Tibial artery (tissue), 4 donors: ENCODE results near the gene LTV1.

Experiments
- DNase-seq, 2 donors: peaks; one replicate each; pipeline ENCODE4 v3.0.0-alpha.2; 2019
- H3K27ac ChIP-seq, 2 donors: fragments of 200-600 bp; sonication (generic) in 1 of 2; 1 replicate in 1 of 2; 2 replicates in 1 of 2; pipeline ENCODE4 v1.5.1; 2018 to 2019; ENCODE audit warnings: mild to moderate bottlenecking in 1 of 2
- H3K27me3 ChIP-seq, 2 donors: fragments of 200-600 bp; sonication (generic) in 1 of 2; one replicate each; pipeline versions ENCODE4 v1.5.1 to v1.6.0; 2016 to 2019
- H3K36me3 ChIP-seq, 3 donors: fragments of 200-600 bp; sonication (generic) in 2 of 3; one replicate each; pipeline ENCODE4 v1.5.1; 2016 to 2019; ENCODE audit warnings: mild to moderate bottlenecking in 2 of 3
- H3K4me1 ChIP-seq, 4 donors: fragments of 200-600 bp; sonication (generic) in 2 of 4; 1 replicate in 3 of 4; 2 replicates in 1 of 4; pipeline ENCODE4 v1.5.1; 2016 to 2019
- H3K4me3 ChIP-seq, 2 donors: fragments of 200-600 bp; sonication (generic) in 1 of 2; 1 replicate in 1 of 2; 2 replicates in 1 of 2; pipeline ENCODE4 v1.5.1; 2018 to 2019; ENCODE audit warnings: mild to moderate bottlenecking in 2 of 2
- H3K9me3 ChIP-seq, 3 donors: fragments of 200-600 bp; sonication (generic) in 1 of 3; one replicate each; pipeline ENCODE4 v1.5.1; 2016 to 2019
- intact Hi-C: fragments of 100-400 bp; cut with DNase I; formaldehyde crosslinking; loops from one replicate; pipeline ENCODE4 v1.15.0; 2023; ENCODE audit warnings: low total_unique reads
- TF ChIP-seq, protein P1 (sequence below), 2 experiments: fragments of 200-600 bp in 1 of 2; fragments of 450-650 bp in 1 of 2; IDR thresholded peaks; one replicate each; pipeline ENCODE4 v1.5.1; 2017 to 2019; ENCODE audit warnings: antibody characterized with exemption in 2 of 2, mild to moderate bottlenecking in 1 of 2, moderate library complexity in 1 of 2

Gene LTV1

DNA sequence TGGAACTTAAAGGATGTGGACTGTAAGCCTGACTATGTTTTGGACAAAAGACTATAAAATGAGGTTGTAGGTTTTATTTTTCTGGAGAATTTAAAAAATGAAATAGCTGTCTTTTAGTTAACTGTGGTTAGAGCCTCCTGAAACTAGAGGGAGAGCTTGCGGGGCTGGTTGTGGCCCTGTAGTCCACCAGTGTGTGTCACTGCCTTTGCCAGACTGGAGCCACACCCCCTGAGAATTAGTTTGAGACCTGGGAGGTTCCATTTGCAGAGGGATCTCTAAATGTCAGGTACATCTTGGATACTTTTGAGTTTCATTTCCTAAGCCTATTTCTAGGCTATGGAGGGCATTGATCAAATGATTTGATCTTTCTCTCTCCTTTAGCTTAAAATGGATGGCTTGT lies 42.0 kb downstream of the LTV1 start:
- Histone ChIP-seq H3K27ac (no peak overlapping the region), H3K4me1 (no peaks in the 10 kb centered on the region), H3K4me3 (no peak overlapping the region), H3K27me3 (no peaks in the 10 kb centered on the region), H3K9me3 (peaks cover 0 to 4% (median 0%) of the 10 kb centered on the region in 3 donors), H3K36me3 (no peaks in the 10 kb centered on the region)
- TF ChIP-seq, protein P1, sequence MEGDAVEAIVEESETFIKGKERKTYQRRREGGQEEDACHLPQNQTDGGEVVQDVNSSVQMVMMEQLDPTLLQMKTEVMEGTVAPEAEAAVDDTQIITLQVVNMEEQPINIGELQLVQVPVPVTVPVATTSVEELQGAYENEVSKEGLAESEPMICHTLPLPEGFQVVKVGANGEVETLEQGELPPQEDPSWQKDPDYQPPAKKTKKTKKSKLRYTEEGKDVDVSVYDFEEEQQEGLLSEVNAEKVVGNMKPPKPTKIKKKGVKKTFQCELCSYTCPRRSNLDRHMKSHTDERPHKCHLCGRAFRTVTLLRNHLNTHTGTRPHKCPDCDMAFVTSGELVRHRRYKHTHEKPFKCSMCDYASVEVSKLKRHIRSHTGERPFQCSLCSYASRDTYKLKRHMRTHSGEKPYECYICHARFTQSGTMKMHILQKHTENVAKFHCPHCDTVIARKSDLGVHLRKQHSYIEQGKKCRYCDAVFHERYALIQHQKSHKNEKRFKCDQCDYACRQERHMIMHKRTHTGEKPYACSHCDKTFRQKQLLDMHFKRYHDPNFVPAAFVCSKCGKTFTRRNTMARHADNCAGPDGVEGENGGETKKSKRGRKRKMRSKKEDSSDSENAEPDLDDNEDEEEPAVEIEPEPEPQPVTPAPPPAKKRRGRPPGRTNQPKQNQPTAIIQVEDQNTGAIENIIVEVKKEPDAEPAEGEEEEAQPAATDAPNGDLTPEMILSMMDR (IDR thresholded peaks at IDR 0.05), result no peak
- intact Hi-C loops, result no loop called here
- DNase-seq, result no peak

DNA sequence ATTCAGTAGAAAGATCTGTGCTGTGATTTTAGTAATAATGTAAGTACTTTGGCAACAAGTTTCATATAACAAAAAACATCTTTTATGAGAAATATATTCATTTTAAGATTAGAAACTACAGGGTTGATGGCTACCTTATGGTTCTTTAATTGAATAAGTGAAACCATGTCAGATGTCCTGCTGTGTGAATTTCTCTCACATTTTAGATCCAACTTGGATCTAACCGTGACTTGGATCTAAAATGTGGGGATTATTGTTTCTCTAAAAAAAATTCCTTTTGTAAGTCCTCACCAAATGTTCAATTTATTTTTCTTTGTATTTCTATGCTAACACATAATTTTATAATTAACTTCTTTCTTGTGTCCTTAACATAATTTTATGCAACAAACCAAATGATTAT lies 51.5 kb downstream of the LTV1 start:
- H3K9me3 ChIP-seq, result no peaks in the 10 kb centered on the region
- no peak overlapping the region for H3K27ac ChIP-seq
- intact Hi-C loops, result no loop called here
- H3K27me3 ChIP-seq, result no peaks in the 10 kb centered on the region
- no peaks in the 10 kb centered on the region for H3K4me1 ChIP-seq
- no peak overlapping the region for H3K4me3 ChIP-seq
- no peak for DNase-seq
- no peaks in the 10 kb centered on the region for H3K36me3 ChIP-seq
- TF ChIP-seq, protein P1 (IDR thresholded peaks at IDR 0.05), result no peak

DNA sequence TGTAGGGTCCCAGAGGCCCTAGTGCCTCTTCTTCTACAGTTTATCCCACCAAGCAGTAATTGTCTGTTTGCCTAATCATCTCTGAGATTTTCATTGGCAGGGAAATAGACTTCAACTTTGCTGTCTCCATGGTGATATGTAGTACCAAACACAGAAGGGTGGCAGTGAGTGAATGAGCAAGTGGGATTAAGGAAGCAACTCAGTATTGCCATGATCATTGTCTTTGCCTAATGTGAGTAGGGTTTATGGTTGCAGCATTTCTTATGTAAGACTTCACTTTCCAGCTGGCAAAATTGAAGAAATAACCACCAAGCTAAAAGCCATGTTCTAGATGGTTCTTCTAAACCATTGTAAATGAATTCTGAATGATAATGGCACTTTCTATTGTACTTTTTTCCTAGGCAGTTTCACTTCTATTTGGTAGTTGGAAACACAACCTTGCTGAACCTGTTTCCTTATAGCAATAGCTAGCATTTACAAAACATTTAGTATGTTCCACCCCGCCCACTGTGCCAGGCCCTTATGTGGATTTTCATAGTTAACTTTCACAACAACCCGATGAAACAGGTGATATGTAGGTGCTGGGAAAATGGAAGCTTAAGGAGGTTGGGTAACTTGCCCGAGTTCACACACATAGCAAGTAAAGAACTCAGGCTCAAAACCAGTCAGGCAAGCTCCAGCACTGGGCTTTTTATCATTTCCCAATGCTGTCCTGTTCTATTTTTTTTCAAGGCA lies 53.2 kb downstream of the LTV1 start:
- no peaks in the 10 kb centered on the region for H3K27me3 ChIP-seq
- H3K36me3 ChIP-seq, result no peaks in the 10 kb centered on the region
- TF ChIP-seq, protein P1 (IDR thresholded peaks at IDR 0.05), result no peak
- H3K27ac ChIP-seq, result no peak overlapping the region
- no peak for DNase-seq
- H3K4me3 ChIP-seq, result no peak overlapping the region
- H3K4me1 ChIP-seq, result peaks cover 0 to under 1% (median under 1%) of the 10 kb centered on the region in 4 donors
- intact Hi-C loops, result no loop called here
- no peaks in the 10 kb centered on the region for H3K9me3 ChIP-seq

DNA sequence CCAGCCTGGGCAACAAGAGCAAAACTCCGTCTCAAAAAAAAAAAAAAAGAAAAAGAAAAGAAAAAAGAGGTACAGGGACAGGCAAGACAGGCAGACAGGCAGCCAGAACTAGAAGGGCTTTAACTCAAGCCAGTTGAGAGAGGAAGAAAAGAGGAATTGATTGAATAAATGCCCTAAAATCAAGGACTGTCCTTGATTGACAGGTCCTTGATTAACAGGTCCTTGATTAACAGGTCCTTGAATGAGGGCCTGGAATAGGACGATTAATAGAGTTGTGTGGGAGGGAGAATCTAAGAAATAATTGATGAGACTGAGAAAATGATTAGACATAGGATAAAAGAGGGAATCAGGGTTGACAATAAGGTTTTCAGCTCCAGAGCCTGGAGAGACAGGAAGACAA lies 57.2 kb downstream of the LTV1 start:
- Histone ChIP-seq H3K27me3 (no peaks in the 10 kb centered on the region), H3K36me3 (no peaks in the 10 kb centered on the region), H3K27ac (no peak overlapping the region), H3K4me3 (no peak overlapping the region), H3K9me3 (no peaks in the 10 kb centered on the region), H3K4me1 (peaks cover 0 to 24% (median 6%) of the 10 kb centered on the region in 4 donors)
- intact Hi-C loops, result no loop called here
- TF ChIP-seq, protein P1 (IDR thresholded peaks at IDR 0.05), result no peak
- no peak for DNase-seq

DNA sequence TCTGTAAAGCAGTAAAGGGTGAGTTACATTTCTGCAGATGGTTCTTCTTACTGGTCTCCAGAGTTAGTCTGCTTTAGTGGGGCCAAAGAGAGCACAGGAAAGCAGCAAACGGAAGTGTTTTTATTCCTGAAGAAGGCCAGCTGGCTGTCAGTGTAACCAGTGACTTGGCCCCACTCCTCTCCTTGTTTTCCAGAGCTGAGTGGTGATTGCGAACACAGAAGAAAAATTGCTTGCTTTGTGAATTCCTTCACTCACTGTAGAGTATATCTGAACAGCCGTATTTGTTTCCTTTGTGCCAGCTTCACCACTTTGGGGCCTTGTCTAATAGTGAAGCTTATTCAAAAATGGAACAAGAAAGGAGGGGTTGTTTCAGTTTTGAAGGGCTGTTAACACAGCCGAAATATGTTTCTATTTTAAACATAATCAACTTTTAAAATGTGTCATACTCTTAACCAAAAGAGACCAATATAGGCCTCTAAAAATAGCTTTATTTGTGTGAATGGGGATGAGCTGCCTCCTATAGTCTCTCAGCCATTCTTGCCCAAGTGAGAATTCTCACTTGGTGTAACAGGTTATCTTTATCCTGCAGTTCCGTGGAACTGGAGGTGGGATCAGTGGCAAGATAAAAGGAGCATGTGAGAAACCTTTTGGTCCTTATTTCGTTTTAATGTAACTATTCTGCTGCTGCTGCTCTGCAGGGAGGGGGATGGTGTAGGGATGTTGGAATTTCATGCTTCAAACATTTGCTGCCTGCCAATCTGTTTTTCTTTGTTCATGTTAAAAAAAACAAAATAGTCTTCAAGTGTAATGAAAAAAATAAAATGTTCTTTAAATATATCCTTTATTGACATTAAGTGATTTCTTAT lies 59.0 kb downstream of the LTV1 start:
- TF ChIP-seq, protein P1 (IDR thresholded peaks at IDR 0.05), result no peak
- peak in 1 of 2 donors; percentile 41 for DNase-seq
- Histone ChIP-seq H3K27me3 (no peaks in the 10 kb centered on the region), H3K9me3 (no peaks in the 10 kb centered on the region), H3K36me3 (no peaks in the 10 kb centered on the region), H3K27ac (peak overlapping the region; percentile 19 to 44), H3K4me3 (no peak overlapping the region), H3K4me1 (peaks cover 0 to 24% (median 6%) of the 10 kb centered on the region in 4 donors)
- intact Hi-C loops, result no loop called here
